ENCODE measurements around the gene CPHXL2. TPM values are rescaled to one million over a fixed set of nuclear protein-coding genes. Genes with fewer than 3 reads are reported as not detected.

The CPHXL2 gene
- not detected for total RNA-seq

DNA sequence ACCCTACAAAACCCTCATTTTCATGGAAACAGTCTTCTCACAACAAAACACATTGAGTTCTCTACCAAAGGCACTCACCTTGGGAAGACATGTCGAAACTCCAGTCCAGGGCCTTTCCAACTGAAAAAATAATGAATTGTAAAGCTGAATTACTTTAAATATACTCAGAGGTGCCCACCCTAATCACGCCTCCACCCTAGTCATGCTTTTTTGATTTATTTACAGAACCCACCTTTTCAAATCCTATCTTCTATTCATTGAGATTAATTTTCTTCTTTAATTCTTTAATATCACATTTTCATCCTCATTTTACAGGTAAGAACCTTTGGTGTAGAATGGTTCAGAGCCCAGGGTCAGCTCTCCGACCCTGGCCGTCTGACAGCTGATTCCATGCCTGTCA is at the start of gene CPHXL2:
CPHXL2 (minus strand) TSS at position 101 of the 400 bp plus-strand sequence; CDS start at position 91, 10 bp downstream.
- Histone ChIP-seq H3K4me1 (no peaks in the 10 kb centered on the region), H3K27me3 (no peaks in the 10 kb centered on the region), H3K27ac (no peak within 1 kb of the TSS), H3K9me3 (no peaks in the 10 kb centered on the region), H3K36me3 (no peaks in the 10 kb centered on the region), H3K4me3 (no peak within 1 kb of the TSS)
- no peak for DNase-seq (ENCODE audit: extremely low spot score in 2 of 2)
- intact Hi-C loops (cut with DNase I), result no loop called here
- TF ChIP-seq POLR2AphosphoS5 (IDR thresholded peaks at IDR 0.05; ENCODE audit: insufficient read depth in 1 of 2, low read depth in 1 of 2) (no peak), POLR2A (IDR thresholded peaks at IDR 0.05) (no peak)
- TF ChIP-seq, protein P1, sequence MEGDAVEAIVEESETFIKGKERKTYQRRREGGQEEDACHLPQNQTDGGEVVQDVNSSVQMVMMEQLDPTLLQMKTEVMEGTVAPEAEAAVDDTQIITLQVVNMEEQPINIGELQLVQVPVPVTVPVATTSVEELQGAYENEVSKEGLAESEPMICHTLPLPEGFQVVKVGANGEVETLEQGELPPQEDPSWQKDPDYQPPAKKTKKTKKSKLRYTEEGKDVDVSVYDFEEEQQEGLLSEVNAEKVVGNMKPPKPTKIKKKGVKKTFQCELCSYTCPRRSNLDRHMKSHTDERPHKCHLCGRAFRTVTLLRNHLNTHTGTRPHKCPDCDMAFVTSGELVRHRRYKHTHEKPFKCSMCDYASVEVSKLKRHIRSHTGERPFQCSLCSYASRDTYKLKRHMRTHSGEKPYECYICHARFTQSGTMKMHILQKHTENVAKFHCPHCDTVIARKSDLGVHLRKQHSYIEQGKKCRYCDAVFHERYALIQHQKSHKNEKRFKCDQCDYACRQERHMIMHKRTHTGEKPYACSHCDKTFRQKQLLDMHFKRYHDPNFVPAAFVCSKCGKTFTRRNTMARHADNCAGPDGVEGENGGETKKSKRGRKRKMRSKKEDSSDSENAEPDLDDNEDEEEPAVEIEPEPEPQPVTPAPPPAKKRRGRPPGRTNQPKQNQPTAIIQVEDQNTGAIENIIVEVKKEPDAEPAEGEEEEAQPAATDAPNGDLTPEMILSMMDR (IDR thresholded peaks at IDR 0.05), result no peak

DNA sequence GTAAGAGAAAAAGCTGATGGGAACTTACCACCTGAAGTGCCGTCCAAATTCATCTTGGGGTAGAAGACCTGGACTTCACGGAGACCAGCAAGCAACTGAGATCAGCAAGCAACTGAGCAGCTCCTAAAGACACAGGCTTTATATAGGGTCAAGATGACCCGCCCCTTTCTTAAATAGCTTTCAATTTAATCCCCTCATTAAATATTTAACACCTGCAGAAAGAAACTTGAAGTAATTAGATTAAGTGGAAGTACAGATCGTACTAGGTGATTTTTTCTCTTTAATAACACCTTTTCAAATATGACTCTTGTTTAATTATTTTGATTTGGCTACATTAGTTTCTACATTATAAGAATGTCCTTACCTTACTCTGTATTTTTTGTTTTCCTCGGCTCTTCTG is 49.6 kb upstream of the CPHXL2 start, which contains the start of gene CPHXL:
CPHXL (minus strand) TSS at position 101 of the 400 bp plus-strand sequence; CDS start at position 53, 48 bp downstream.
- Histone ChIP-seq H3K4me3 (no peak within 1 kb of the TSS), H3K36me3 (no peaks in the 10 kb centered on the region), H3K4me1 (no peaks in the 10 kb centered on the region), H3K9me3 (no peaks in the 10 kb centered on the region), H3K27ac (no peak within 1 kb of the TSS), H3K27me3 (no peaks in the 10 kb centered on the region)
- TF ChIP-seq, protein P1 (IDR thresholded peaks at IDR 0.05), result no peak
- no peak for TF ChIP-seq POLR2AphosphoS5 (IDR thresholded peaks at IDR 0.05; ENCODE audit: insufficient read depth in 1 of 2, low read depth in 1 of 2)
- no peak for TF ChIP-seq POLR2A (IDR thresholded peaks at IDR 0.05)
- DNase-seq (ENCODE audit: extremely low spot score in 2 of 2), result no peak
- intact Hi-C loops (cut with DNase I), result no loop called here

DNA sequence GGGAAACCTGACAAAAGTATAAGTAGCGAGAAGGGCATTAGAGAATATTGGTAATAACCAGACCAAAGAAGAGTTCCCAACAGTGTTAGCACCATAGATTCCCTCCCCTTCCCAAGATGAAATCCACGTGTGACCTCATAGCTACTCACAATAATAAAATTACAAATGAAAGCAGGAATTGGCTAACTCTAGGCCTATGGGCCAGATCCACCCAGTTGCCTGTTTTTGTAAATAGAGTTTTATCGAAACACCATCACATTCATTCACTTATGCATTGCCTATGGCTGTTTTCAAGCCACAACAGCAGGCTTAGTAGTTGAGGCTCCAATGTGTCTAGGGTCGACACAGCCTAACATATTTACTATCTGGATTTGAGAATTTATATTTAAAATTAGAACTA is 41.6 kb upstream of the CPHXL2 start:
- Histone ChIP-seq H3K4me1 (no peaks in the 10 kb centered on the region), H3K36me3 (no peaks in the 10 kb centered on the region), H3K9me3 (no peaks in the 10 kb centered on the region), H3K27ac (no peak overlapping the region), H3K27me3 (no peaks in the 10 kb centered on the region), H3K4me3 (no peak overlapping the region)
- intact Hi-C loops (cut with DNase I), result no loop called here
- TF ChIP-seq, protein P1 (IDR thresholded peaks at IDR 0.05), result no peak
- no peak for TF ChIP-seq POLR2A (IDR thresholded peaks at IDR 0.05)
- no peak for TF ChIP-seq POLR2AphosphoS5 (IDR thresholded peaks at IDR 0.05; ENCODE audit: insufficient read depth in 1 of 2, low read depth in 1 of 2)
- peak in 1 of 2 donors; percentile 14 for DNase-seq (ENCODE audit: extremely low spot score in 2 of 2)

DNA sequence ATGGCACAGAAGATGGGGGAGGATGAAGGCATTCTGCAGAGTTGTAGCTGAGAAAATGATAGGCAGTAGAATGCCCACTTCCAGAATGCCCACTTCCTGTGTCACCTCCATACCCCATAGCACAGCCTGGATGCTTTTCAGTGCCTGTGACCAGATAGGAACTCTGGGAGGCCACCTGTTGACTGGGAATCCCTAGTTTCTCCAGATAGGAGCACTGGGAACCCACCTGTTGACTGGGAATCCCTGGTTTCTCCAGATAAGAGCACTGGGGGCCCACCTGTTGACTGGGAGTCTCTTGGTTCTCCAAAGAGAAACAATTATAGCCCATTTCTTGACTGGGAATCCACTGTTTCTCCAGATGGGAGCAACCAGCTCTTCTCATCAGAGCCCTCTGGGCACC is 37.9 kb upstream of the CPHXL2 start:
- DNase-seq (ENCODE audit: extremely low spot score in 2 of 2), result no peak
- peaks cover 16% of the 10 kb centered on the region for H3K9me3 ChIP-seq
- no peaks in the 10 kb centered on the region for H3K27me3 ChIP-seq
- no peak overlapping the region for H3K27ac ChIP-seq
- no peak for TF ChIP-seq POLR2AphosphoS5 (IDR thresholded peaks at IDR 0.05; ENCODE audit: insufficient read depth in 1 of 2, low read depth in 1 of 2)
- TF ChIP-seq, protein P1 (IDR thresholded peaks at IDR 0.05), result no peak
- TF ChIP-seq POLR2A (IDR thresholded peaks at IDR 0.05), result no peak
- no peaks in the 10 kb centered on the region for H3K36me3 ChIP-seq
- no peak overlapping the region for H3K4me3 ChIP-seq
- no peaks in the 10 kb centered on the region for H3K4me1 ChIP-seq
- intact Hi-C loops (cut with DNase I), result no loop called here

DNA sequence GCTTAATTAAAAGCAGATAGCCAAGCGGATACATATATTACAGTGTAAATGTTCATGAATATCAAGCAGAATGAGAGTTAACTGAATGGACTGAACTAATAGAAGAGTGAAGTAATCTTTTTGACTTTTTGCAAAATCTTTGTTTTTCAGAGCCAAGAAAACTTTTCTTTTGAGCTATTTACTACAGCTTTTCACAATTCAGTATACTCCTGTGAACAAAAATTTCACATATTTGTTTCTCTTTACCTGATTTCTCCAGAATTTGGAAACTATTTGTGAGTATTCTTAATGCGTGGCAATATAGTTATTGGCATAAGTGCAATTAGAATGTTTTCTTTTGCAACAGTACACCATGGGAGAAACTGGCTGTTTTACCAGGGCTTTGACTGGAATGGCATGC is 33.5 kb upstream of the CPHXL2 start:
- Histone ChIP-seq H3K27me3 (no peaks in the 10 kb centered on the region), H3K27ac (no peak overlapping the region), H3K4me3 (no peak overlapping the region), H3K4me1 (no peaks in the 10 kb centered on the region), H3K9me3 (peaks cover 16% of the 10 kb centered on the region), H3K36me3 (no peaks in the 10 kb centered on the region)
- intact Hi-C loops (cut with DNase I), result no loop called here
- TF ChIP-seq POLR2A (IDR thresholded peaks at IDR 0.05), result no peak
- TF ChIP-seq POLR2AphosphoS5 (IDR thresholded peaks at IDR 0.05; ENCODE audit: insufficient read depth in 1 of 2, low read depth in 1 of 2), result no peak
- TF ChIP-seq, protein P1 (IDR thresholded peaks at IDR 0.05), result no peak
- no peak for DNase-seq (ENCODE audit: extremely low spot score in 2 of 2)

All from vagina (tissue), 2 donors.